Measurements from ENCODE around the gene ALS2CL.

GRCh38 chr3:46714728-46715506 lies 21.4 kb upstream of the ALS2CL start:
- TF ChIP-seq POLR2A (IDR thresholded peaks at IDR 0.05) (no peak), CTCF (IDR thresholded peaks at IDR 0.05) (no peak)

Measured in esophagus squamous epithelium (tissue), 4 donors.